GM15510 (cell line): ENCODE results near the gene CCDC175.

Source experiments
- POLR2A ChIP-seq: IDR thresholded peaks from 3 replicates; pipeline ENCODE4 v1.6.1; 2011; ENCODE audit warnings: borderline replicate concordance; ENCODE audit not compliant: insufficient read length; ENCODE audit errors: extremely low read depth

Gene CCDC175

GRCh38 chr14:59465316-59466135, 111.1 kb downstream of the CCDC175 start, which contains the start of gene GPR135:
TSS of gene GPR135 (minus strand) at chr14:59465380. CDS start at chr14:59465226, 154 bp downstream.
- no peak for TF ChIP-seq POLR2A

GRCh38 chr14:59464486-59465315, 111.9 kb downstream of the CCDC175 start:
- TF ChIP-seq POLR2A: peak; percentile 25

- TF ChIP-seq POLR2A: no peak
Measured at GRCh38 chr14:59463787-59464485, 112.7 kb downstream of the CCDC175 start.

GRCh38 chr14:59461891-59462290, 114.7 kb downstream of the CCDC175 start:
- no peak for TF ChIP-seq POLR2A

- no peak for TF ChIP-seq POLR2A
Measured at GRCh38 chr14:59460378-59460777, 116.2 kb downstream of the CCDC175 start.

- TF ChIP-seq POLR2A: no peak
Measured at GRCh38 chr14:59458486-59458885, 118.1 kb downstream of the CCDC175 start.

GRCh38 chr14:59455411-59455810, 121.2 kb downstream of the CCDC175 start:
- no peak for TF ChIP-seq POLR2A
